ENCODE results near the gene SARS1.

The SARS1 gene

GRCh38 chr1:109255678-109256077 is 42.0 kb downstream of the SARS1 start:
- DNase-seq (ENCODE audit: low spot score), result no peak
- peak overlapping the region; percentile 64 for H3K27ac ChIP-seq
- CTCF ChIA-PET, result interaction anchor here (0.6 kb wide), 2 partner anchors 23 to 805 kb away, joined by 3 to 8 read pairs; no protein-coding TSS in a partner anchor
- TF ChIP-seq CTCF (conservative IDR thresholded peaks at IDR 0.05; ENCODE audit: low read depth), result no peak
- POLR2A ChIA-PET (ENCODE audit: low non-redundant PET), result no interaction called here

GRCh38 chr1:109256085-109256484 is 42.4 kb downstream of the SARS1 start:
- CTCF ChIA-PET, result interaction anchor here (0.6 kb wide), 2 partner anchors 23 to 804 kb away, joined by 3 to 8 read pairs; no protein-coding TSS in a partner anchor
- DNase-seq (ENCODE audit: low spot score), result no peak
- no peak for TF ChIP-seq CTCF (conservative IDR thresholded peaks at IDR 0.05; ENCODE audit: low read depth)
- POLR2A ChIA-PET (ENCODE audit: low non-redundant PET), result no interaction called here
- H3K27ac ChIP-seq, result peak overlapping the region; percentile 64

- peak overlapping the region; percentile 64 for H3K27ac ChIP-seq
- peak; percentile 84 for DNase-seq (ENCODE audit: low spot score)
- TF ChIP-seq CTCF (conservative IDR thresholded peaks at IDR 0.05; ENCODE audit: low read depth), result no peak
- ChIA-PET CTCF (interaction anchor here (0.6 to 1.2 kb wide), 2 partner anchors 12 to 64 kb away, joined by 3 to 6 read pairs; no protein-coding TSS in a partner anchor), POLR2A (ENCODE audit: low non-redundant PET) (no interaction called here)
Observed at GRCh38 chr1:109256971-109257681, 43.4 kb downstream of the SARS1 start.

- TF ChIP-seq CTCF (conservative IDR thresholded peaks at IDR 0.05; ENCODE audit: low read depth), result no peak
- peak overlapping the region; percentile 64 for H3K27ac ChIP-seq
- DNase-seq (ENCODE audit: low spot score), result no peak
- ChIA-PET POLR2A (ENCODE audit: low non-redundant PET) (no interaction called here), CTCF (interaction anchor here (0.6 to 1.2 kb wide), 2 partner anchors 13 to 64 kb away, joined by 3 to 6 read pairs; no protein-coding TSS in a partner anchor)
Observed at GRCh38 chr1:109257682-109258421, 44.1 kb downstream of the SARS1 start.

GRCh38 chr1:109258481-109259466 is 45.1 kb downstream of the SARS1 start:
- POLR2A ChIA-PET (ENCODE audit: low non-redundant PET), result interaction anchor here (0.8 kb wide), 1 partner anchor 15 kb away, joined by 3 read pairs; no protein-coding TSS in a partner anchor
- no peak for TF ChIP-seq CTCF (conservative IDR thresholded peaks at IDR 0.05; ENCODE audit: low read depth)
- H3K27ac ChIP-seq, result peak overlapping the region; percentile 92
- CTCF ChIA-PET, result no interaction called here
- no peak for DNase-seq (ENCODE audit: low spot score)

Data from RWPE1 (cell line).